HEK293 (cell line): ENCODE results near the gene C2CD2L.

ENCODE experiments used
- CTCF ChIA-PET: fragments of 350-600 bp; formaldehyde crosslinking; extraction: SDS; loops from one replicate; lab custom pipeline; 2021; ENCODE audit warnings: antibody characterized with exemption; lab: Yijun Ruan, JAX
- POLR2A ChIA-PET: fragments of 300-600 bp; formaldehyde crosslinking; extraction: SDS; loops from one replicate; lab custom pipeline; 2020; ENCODE audit warnings: antibody characterized with exemption, inconsistent platforms; lab: Yijun Ruan, JAX
- H3K27ac ChIP-seq: fragments of 200-500 bp; sonication (Bioruptor generic); 2 replicates; pipeline ENCODE4 v1.5.1; 2014; ENCODE audit warnings: low read depth, low read length, control low read depth, inconsistent platforms; ENCODE audit errors: extremely low read depth
- H3K36me3 ChIP-seq, 2 experiments: fragments of 200-500 bp in 1 of 2; sonication (Bioruptor generic) in 1 of 2; 1 replicate in 1 of 2; 2 replicates in 1 of 2; pipeline ENCODE4 v1.5.1; 2014 to 2017; ENCODE audit warnings: inconsistent platforms in 2 of 2, low read length in 2 of 2; ENCODE audit not compliant: control insufficient read depth in 2 of 2, insufficient read depth in 1 of 2
- H3K4me1 ChIP-seq: fragments of 200-500 bp; sonication (Bioruptor generic); 2 replicates; pipeline ENCODE4 v1.5.1; 2014; ENCODE audit warnings: mild to moderate bottlenecking, low read length, inconsistent platforms; ENCODE audit not compliant: control insufficient read depth, insufficient read depth
- H3K4me3 ChIP-seq: 2 replicates; pipeline ENCODE4 v1.5.1; 2011; ENCODE audit warnings: low read depth, mild to moderate bottlenecking, control low read depth, low read length, moderate library complexity
- H3K9me3 ChIP-seq: fragments of 200-500 bp; sonication (Bioruptor generic); 2 replicates; pipeline ENCODE4 v1.5.1; 2014; ENCODE audit warnings: low read depth, low read length, inconsistent platforms; ENCODE audit not compliant: control insufficient read depth, insufficient read depth
- ATF2 ChIP-seq: fragments of 450-650 bp; formaldehyde crosslinking; IDR thresholded peaks from 2 replicates; pipeline ENCODE4 v1.5.1; 2016; ENCODE audit warnings: missing biosample characterization, missing genetic modification characterization, low read depth
- GLI4 ChIP-seq: fragments of 450-650 bp; formaldehyde crosslinking; IDR thresholded peaks from 2 replicates; pipeline ENCODE4 v1.5.1; 2016; ENCODE audit warnings: missing biosample characterization, missing genetic modification characterization
- PRDM4 ChIP-seq: fragments of 450-650 bp; formaldehyde crosslinking; IDR thresholded peaks from 2 replicates; pipeline ENCODE4 v1.5.1; 2017; ENCODE audit warnings: missing biosample characterization, missing genetic modification characterization
- TCF7L2 ChIP-seq: IDR thresholded peaks from 2 replicates; pipeline ENCODE4 v1.6.1; 2011; ENCODE audit warnings: low read depth, mild to moderate bottlenecking, inconsistent platforms, low read length, moderate library complexity, borderline replicate concordance
- ZBTB20 ChIP-seq: fragments of 450-650 bp; formaldehyde crosslinking; IDR thresholded peaks from 2 replicates; pipeline ENCODE4 v1.5.1; 2016; ENCODE audit warnings: missing biosample characterization, missing genetic modification characterization
- ZBTB26 ChIP-seq: fragments of 450-650 bp; formaldehyde crosslinking; optimal IDR thresholded peaks from 2 replicates; pipeline ENCODE3; 2016; ENCODE audit warnings: missing biosample characterization, mild to moderate bottlenecking, missing genetic modification characterization
- ZNF18 ChIP-seq: fragments of 450-650 bp; formaldehyde crosslinking; IDR thresholded peaks from 2 replicates; pipeline ENCODE4 v1.5.1; 2016; ENCODE audit warnings: missing biosample characterization, missing genetic modification characterization
- ZNF280D ChIP-seq: fragments of 450-650 bp; formaldehyde crosslinking; IDR thresholded peaks from 2 replicates; pipeline ENCODE4 v1.5.1; 2016; ENCODE audit warnings: missing biosample characterization, missing genetic modification characterization
- ZNF449 ChIP-seq: fragments of 450-650 bp; formaldehyde crosslinking; IDR thresholded peaks from 2 replicates; pipeline ENCODE4 v1.5.1; 2017; ENCODE audit warnings: missing biosample characterization, mild to moderate bottlenecking, missing genetic modification characterization, moderate library complexity
- ZNF530 ChIP-seq: fragments of 450-650 bp; formaldehyde crosslinking; IDR thresholded peaks from 2 replicates; pipeline ENCODE4 v1.5.1; 2016; ENCODE audit warnings: low read depth, missing biosample characterization, missing genetic modification characterization
- ZNF670 ChIP-seq: fragments of 450-650 bp; formaldehyde crosslinking; IDR thresholded peaks from 2 replicates; pipeline ENCODE4 v1.5.1; 2016; ENCODE audit warnings: missing biosample characterization, missing genetic modification characterization, low read depth
- ZNF768 ChIP-seq: fragments of 450-650 bp; formaldehyde crosslinking; IDR thresholded peaks from 2 replicates; pipeline ENCODE4 v1.5.1; 2018; ENCODE audit warnings: missing biosample characterization, mild to moderate bottlenecking, missing genetic modification characterization

Gene C2CD2L

GRCh38 chr11:119158467-119158866, 51.3 kb downstream of the C2CD2L start:
- no peak for TF ChIP-seq ZBTB26 (tag by site-specific recombination)
- no peak for TF ChIP-seq PRDM4
- no peak for TF ChIP-seq ZNF530
- no peak for TF ChIP-seq TCF7L2
- no peak for TF ChIP-seq ZBTB20
- no peak for TF ChIP-seq ZNF18 (tag by site-specific recombination)
- TF ChIP-seq ZNF280D (tag by site-specific recombination): no peak
- no peak for TF ChIP-seq ZNF449 (tag by site-specific recombination)
- TF ChIP-seq GLI4: no peak
- TF ChIP-seq ZNF768 (tag by site-specific recombination): no peak
- no peak for TF ChIP-seq ZNF670 (tag by site-specific recombination)
- POLR2A ChIA-PET: no interaction called here
- H3K36me3 ChIP-seq: peaks cover 0 to 19% of the 10 kb centered on the region in 2 experiments; a peak in 1 of 3 replicates
- no peaks in the 10 kb centered on the region for H3K9me3 ChIP-seq
- no peak overlapping the region for H3K27ac ChIP-seq
- CTCF ChIA-PET: interaction anchor here (0.7 to 0.9 kb wide), 2 partner anchors 13 to 24 kb away, joined by 3 to 7 read pairs; no protein-coding TSS in a partner anchor
- H3K4me1 ChIP-seq: no peaks in the 10 kb centered on the region
- H3K4me3 ChIP-seq: no peak overlapping the region

- CTCF ChIA-PET: interaction anchor here (0.6 to 1.9 kb wide), 4 partner anchors 9 to 122 kb away, joined by 3 to 7 read pairs (median 4); no protein-coding TSS in a partner anchor
- POLR2A ChIA-PET: interaction anchor here (0.8 to 1.1 kb wide), 3 partner anchors 9 to 65 kb away, joined by 3 read pairs; partner anchors contain the start of genes CBL and NLRX1
Measured at GRCh38 chr11:119160151-119160550, 53.0 kb downstream of the C2CD2L start.

More at GRCh38 chr11:119160151-119160550, 53.0 kb downstream of the C2CD2L start:
- Histone ChIP-seq H3K9me3 (no peaks in the 10 kb centered on the region), H3K4me1 (no peaks in the 10 kb centered on the region), H3K36me3 (peaks cover 0 to 14% of the 10 kb centered on the region in 2 experiments; a peak in 1 of 3 replicates), H3K27ac (no peak overlapping the region), H3K4me3 (no peak overlapping the region)
- TF ChIP-seq ATF2 (tag by site-specific recombination): no peak
